SHP77 (cell line): ENCODE measurements around the gene PWP2.
"Not testable (repeated sequence)": the region's sequence is repeated elsewhere in the genome, so short reads cannot be mapped to it uniquely, and the experiment has no call there.

Experiments used
- DNase-seq, 2 experiments: peaks; one replicate each; lab custom pipeline; 2025; lab: John Stamatoyannopoulos, UW

The PWP2 gene

DNA sequence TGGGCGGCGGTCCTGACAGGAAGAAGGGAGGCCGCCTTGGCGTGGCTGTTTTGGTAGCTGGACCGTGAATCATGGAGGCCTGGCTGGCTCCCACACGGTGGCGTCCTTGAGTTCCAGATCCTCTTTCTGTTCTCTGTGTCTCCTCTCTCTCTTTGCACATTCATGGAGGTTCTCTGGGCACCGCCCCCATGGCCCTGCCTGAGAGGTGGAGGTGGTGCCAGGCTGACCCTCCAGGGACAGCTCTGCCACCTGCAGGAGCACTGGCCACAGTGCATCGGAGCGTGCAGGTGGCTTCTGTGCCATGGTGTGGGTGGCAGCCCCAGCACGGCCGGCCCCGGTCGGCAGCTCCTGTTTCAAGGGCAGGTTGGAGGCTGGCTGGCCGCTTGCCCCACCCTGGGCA, 30.8 kb downstream of the PWP2 start:
- DNase-seq, result not testable (repeated sequence)

GRCh38 chr21:44139787-44140551, 32.8 kb downstream of the PWP2 start:
- not testable (repeated sequence) for DNase-seq

- DNase-seq, result not testable (repeated sequence)
Measured at GRCh38 chr21:44140552-44140932, 33.3 kb downstream of the PWP2 start.

DNA sequence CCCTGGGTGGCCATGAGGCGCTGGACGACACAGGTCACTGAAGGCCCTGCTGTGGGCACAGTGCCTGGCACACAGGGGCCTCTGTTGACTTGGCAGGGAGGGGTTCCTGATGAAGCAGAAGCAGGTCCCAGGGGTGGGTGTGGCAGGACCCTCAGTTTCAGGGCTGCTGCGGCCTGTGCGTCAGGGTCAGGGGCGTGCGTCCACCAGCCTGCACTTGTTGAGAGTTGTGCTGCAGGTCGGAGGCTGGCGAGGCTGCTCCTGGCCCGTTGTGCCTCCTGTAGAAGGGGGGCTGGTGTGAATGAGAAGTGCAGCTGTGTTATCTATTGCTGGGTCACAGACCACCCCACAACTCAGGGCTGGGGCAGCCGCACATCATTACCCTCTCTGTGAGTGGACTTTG, 35.3 kb downstream of the PWP2 start:
- DNase-seq, result not testable (repeated sequence)

GRCh38 chr21:44143380-44143779, 36.2 kb downstream of the PWP2 start:
- not testable (repeated sequence) for DNase-seq

GRCh38 chr21:44143996-44144395, 36.8 kb downstream of the PWP2 start:
- DNase-seq, result not testable (repeated sequence)

DNA sequence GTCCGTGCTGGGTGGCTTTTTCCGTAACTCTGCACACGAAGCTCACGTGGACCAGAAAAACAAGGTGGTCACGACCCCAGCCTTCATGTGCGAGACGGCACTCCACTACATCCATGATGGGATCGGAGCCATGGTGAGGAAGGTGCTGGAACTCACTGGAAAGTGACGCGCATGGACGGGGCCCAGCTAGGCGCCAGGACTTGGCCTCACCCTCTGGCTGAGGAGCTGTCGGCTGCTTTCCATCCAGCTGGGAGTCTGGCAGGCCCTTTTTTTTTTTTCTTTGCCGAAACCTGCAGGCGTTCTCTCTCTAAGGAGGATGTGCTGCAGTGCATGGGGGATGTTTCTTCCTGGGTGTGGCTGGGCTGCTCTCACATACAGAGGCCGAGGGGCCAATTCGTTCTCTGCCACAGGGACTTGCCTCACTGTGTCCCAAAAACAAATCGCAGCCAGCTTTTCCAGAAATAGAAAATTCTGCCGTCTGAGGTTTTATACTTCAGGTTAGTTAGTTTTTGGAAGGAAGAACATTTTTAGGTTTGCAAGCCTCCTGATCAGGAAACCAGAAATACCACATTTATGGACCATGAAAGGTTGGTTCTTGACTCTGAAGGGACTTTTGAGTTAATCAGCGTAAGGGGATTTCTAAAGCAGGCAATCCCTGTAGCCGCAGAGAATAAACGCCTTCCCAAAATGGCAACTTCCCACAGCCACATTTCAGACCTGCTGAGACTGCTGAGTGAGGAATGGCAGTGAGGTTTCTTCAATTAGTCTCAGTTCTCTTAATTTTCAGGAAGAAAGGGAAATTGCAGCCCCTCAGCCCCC, 37.8 kb downstream of the PWP2 start:
- not testable (repeated sequence) for DNase-seq

DNA sequence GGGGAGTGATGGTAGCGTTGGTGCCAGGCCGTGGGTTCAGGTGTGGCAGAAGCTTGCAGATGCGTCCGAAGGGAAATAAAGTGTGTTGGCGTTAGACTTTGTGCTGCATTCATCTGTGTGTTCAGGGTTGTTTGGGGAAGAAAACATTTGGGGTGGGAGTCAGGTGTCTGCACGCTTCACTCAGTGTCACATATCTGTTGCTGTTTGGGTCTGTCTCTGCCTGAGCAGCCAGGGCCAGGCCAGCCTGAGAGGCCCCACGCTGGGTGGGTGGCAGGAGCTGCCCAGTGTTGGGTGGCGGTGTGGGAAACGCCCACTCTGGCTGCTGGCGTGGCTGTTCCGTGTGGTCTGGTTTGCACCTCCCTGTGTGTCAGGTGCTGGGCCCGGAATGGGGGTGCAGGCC, 38.4 kb downstream of the PWP2 start:
- not testable (repeated sequence) for DNase-seq

DNA sequence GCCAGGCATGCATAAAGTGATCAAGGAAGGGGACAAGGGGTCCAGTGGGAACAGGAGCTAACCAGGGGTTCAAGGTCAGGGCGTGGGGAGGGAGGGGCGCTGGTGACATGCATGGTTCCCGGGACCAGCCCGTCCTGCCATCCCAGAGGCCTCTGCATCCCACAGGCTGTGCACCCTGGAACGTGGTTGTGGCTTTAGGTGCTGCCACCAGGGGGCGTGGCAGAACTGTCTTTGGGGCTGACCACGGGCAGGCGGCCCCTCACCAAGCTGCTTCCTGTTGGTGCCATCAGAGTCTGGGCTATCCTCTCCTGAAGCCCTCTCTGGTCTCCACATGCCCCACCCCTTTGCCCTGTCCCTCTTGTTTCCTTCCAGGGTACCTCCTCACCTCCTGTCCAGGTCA, 39.9 kb downstream of the PWP2 start:
- DNase-seq, result not testable (repeated sequence)

GRCh38 chr21:44150255-44150654, 43.1 kb downstream of the PWP2 start:
- DNase-seq, result not testable (repeated sequence)

- not testable (repeated sequence) for DNase-seq
Measured at GRCh38 chr21:44153214-44153888, 46.2 kb downstream of the PWP2 start.

DNA sequence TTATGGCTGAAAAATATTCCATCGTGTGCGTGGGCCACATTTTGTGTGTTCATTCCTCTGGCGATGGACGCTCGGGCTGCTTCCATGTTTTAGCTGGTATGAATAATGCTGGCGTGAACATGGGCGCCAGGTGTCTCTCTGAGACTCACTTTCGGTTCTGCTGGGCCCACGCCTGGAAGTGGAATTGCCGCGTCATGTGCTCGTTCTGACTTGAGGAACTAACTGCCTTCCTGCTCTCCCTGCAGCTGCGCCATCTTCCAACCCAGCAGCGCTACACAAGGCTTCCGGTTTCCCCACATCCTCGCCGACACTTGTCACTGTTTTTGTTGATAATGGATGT, 46.7 kb downstream of the PWP2 start:
- not testable (repeated sequence) for DNase-seq

GRCh38 chr21:44154816-44155230, 47.6 kb downstream of the PWP2 start:
- not testable (repeated sequence) for DNase-seq

- DNase-seq, result not testable (repeated sequence)
Measured at GRCh38 chr21:44155231-44155993, 48.2 kb downstream of the PWP2 start.

DNA sequence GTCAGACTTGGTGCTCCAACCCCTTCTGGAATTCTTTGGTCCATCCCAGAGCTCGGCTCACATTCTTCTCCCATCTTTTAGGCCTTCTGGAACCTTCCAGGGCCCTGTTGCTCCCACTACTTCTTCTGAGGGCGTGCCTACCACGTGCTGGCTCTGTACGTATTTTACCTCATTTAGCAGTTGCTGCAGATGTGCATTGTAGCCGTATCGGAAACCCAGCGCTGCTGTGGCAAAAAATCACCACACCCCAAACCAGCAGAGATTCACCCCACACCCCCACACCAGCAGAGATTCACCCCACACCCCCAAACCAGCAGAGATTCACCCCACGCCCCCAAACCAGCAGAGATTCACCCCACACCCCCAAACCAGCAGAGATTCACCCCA, 48.8 kb downstream of the PWP2 start:
- not testable (repeated sequence) for DNase-seq

- DNase-seq, result not testable (repeated sequence)
Measured at GRCh38 chr21:44157439-44158081, 50.4 kb downstream of the PWP2 start.

- DNase-seq, result not testable (repeated sequence)
Measured at GRCh38 chr21:44158082-44158468, 50.9 kb downstream of the PWP2 start.

GRCh38 chr21:44159349-44160297, 52.4 kb downstream of the PWP2 start:
- DNase-seq, result not testable (repeated sequence)

GRCh38 chr21:44160298-44160672, 53.1 kb downstream of the PWP2 start:
- DNase-seq, result not testable (repeated sequence)

DNA sequence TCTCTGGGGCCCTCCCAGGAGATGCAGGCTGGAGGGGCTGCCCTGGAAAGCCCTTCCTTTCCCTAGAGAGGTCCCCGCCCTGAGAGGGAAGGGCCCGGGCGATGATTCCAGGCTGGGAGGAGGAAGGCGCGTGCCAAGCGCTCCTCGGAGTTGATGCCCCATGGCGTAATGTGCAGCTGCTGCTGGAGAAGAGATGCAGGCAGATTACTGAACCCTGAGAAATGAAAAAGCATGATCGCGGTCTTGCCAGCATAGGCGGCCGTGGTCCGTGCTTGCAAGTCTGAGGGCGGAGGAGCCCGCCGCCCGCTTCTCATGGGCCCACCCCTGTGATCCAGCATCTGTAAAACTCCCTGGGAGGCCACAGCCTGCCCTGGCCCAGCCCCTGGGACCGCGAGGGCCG, 53.6 kb downstream of the PWP2 start:
- not testable (repeated sequence) for DNase-seq
